SJCRH30 (cell line): Measurements from ENCODE around the gene IL23A. TPM values are rescaled to one million over a fixed set of nuclear protein-coding genes. Genes with fewer than 3 reads are reported as not detected.

ENCODE experiments used
- total RNA-seq: library from RNA; depleted of rRNA; stranded (reverse); fragments of >200 nt; shearing (Covaris generic); gene quantifications from 2 replicates; pipeline ENCODE4 v1.2.3, GENCODE V29; 2014; rRNA removed

Gene IL23A
- total RNA-seq, 1 experiment from 2014 or later, result not detected

Other genes with a start within 250 kb of the IL23A start
- gene PA2G4, start 234.3 kb upstream of the IL23A start, total RNA-seq, result 342 and 348 TPM in 2 replicates
- gene RPL41, start 222.3 kb upstream of the IL23A start, total RNA-seq, result 5,544 and 5,661 TPM in 2 replicates
- gene ZC3H10, start 220.6 kb upstream of the IL23A start, total RNA-seq, result 5.5 and 5.8 TPM in 2 replicates
- gene ESYT1, start 210.6 kb upstream of the IL23A start, total RNA-seq, result 86.7 and 92.9 TPM in 2 replicates
- 199 and 208 TPM in 2 replicates for gene MYL6B, start 186.3 kb upstream of the IL23A start, total RNA-seq
- gene MYL6, start 180.5 kb upstream of the IL23A start, total RNA-seq, result 564 and 633 TPM in 2 replicates
- 57.3 and 60.9 TPM in 2 replicates for gene SMARCC2, start 149.4 kb upstream of the IL23A start, total RNA-seq
- 24.3 and 25.7 TPM in 2 replicates for gene RNF41, start 117.0 kb upstream of the IL23A start, total RNA-seq
- 43.2 and 46.5 TPM in 2 replicates for gene NABP2, start 114.5 kb upstream of the IL23A start, total RNA-seq
- not detected in 2 replicates for gene SLC39A5, start 108.8 kb upstream of the IL23A start, total RNA-seq
- gene ANKRD52, start 80.5 kb upstream of the IL23A start, total RNA-seq, result 12.0 and 12.5 TPM in 2 replicates
- gene COQ10A, start 71.9 kb upstream of the IL23A start, total RNA-seq, result 13.8 and 14.4 TPM in 2 replicates
- 183 and 185 TPM in 2 replicates for gene CS, start 38.6 kb upstream of the IL23A start, total RNA-seq
- gene CNPY2, start 22.9 kb upstream of the IL23A start, total RNA-seq, result 75.2 and 80.9 TPM in 2 replicates
- gene PAN2, start 4.9 kb upstream of the IL23A start, total RNA-seq, result 25.5 and 27.9 TPM in 2 replicates
- gene STAT2, start 21.2 kb downstream of the IL23A start, total RNA-seq, result 38.8 and 44.0 TPM in 2 replicates
- gene APOF, start 24.0 kb downstream of the IL23A start, total RNA-seq, result not detected in 2 replicates
- 32.3 and 36.2 TPM in 2 replicates for gene TIMELESS, start 110.5 kb downstream of the IL23A start, total RNA-seq
- gene MIP, start 115.8 kb downstream of the IL23A start, total RNA-seq, result not detected in 2 replicates
- 3.0 and 3.7 TPM in 2 replicates for gene SPRYD4, start 129.7 kb downstream of the IL23A start, total RNA-seq
- not detected in 2 replicates for gene GLS2, start 149.3 kb downstream of the IL23A start, total RNA-seq
- 9.3 and 9.4 TPM in 2 replicates for gene RBMS2, start 182.9 kb downstream of the IL23A start, total RNA-seq